T-helper 2 cell (primary cell): ENCODE results near the gene SERINC1.
"Not testable (repeated sequence)": the region's sequence is repeated elsewhere in the genome, so short reads cannot be mapped to it uniquely, and the experiment has no call there.

Source experiments
- DNase-seq, 5 experiments: peaks; one replicate each; pipeline versions ENCODE4 v3.0.0 to v3.0.0-alpha.2; 2012 to 2022
- total RNA-seq, 2 donors: gene quantifications; one replicate each; lab custom pipeline; 2026; lab: John Stamatoyannopoulos, UW

The SERINC1 gene
- total RNA-seq: 335 to 385 reads per million in 2 donors

- DNase-seq: peak; percentile 77 to 96 (median 89)
Observed at GRCh38 chr6:122471107-122472021, at the start of gene SERINC1. TSS of gene SERINC1 (minus strand) at chr6:122471807. CDS start at chr6:122471737, 70 bp downstream.

GRCh38 chr6:122511193-122511924 lies 39.8 kb upstream of the SERINC1 start:
- DNase-seq: no peak

DNA sequence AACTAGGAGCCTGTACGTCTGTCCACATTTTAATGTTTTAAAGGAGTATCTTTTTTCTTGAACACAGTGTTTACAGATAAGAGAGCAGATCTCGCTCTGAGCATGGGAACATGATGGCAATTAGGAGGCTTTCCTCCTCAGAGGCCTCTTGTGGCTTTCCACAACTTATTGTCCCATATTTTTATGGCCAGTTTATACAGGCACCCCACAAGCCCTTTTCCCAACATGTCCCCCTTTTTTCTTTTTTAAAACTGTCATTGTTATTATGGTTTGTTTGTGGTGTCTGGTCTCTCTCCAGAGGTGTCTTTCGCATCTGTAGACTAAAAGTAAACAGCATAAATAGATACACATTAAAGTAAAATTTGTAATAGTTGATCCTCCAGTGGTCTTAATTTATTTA lies 33.6 kb upstream of the SERINC1 start:
- DNase-seq: not testable (repeated sequence)

DNA sequence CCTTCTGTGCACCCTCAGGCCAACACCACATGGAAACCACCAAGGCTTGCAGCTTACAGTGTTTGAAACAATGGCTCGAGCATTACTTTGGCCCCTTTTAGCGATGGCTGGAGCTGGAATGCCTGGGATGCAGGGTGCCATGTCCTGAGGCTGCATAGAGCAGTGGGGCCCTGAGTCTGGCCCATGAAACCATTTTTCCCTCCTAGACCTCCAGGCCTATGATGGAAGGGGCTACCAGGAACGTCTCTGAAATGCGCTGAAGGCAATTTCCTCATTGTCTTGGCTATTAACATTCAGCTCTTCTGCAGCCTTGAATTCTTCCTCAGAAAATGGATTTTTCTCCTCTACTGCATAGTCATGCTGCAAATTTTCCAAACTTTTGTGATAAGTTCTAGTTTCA lies 29.9 kb upstream of the SERINC1 start:
- no peak for DNase-seq

GRCh38 chr6:122495612-122496011 lies 24.0 kb upstream of the SERINC1 start:
- DNase-seq: peak in 1 of 5 experiments; percentile 54

- no peak for DNase-seq
Observed at GRCh38 chr6:122494665-122495272, 23.2 kb upstream of the SERINC1 start.

DNA sequence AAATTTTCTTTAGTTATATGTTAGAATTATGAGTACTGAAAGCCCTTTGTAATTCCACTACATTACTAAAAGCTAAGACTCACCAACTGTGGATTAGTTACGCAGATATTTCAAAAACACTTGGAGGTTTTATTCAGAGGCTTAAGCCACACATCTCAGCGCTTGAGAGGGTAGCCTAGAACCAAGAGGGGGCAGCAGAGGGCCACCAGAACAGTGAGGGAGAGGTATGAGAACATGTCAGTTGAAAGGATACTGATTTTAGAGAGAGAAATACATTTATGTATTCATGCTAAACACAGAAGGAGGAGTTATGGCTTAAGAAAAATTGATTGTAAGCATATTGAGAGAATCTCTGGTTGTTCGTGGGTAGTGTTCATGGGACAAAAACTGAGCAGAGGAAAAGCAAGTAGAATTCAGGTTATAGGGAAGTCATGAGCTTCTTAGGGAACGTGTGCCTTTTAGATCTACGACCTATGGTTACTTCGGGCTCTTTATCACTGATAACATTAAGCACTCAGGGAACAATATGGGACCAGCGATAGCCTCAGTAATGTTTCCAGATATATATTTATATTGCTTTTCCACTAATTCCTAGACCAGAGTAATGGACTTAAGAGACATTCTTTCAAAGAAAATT lies 20.4 kb upstream of the SERINC1 start:
- DNase-seq: peak; percentile 12 to 67 (median 44)

- no peak for DNase-seq
Observed at GRCh38 chr6:122490607-122491006, 19.0 kb upstream of the SERINC1 start.

- no peak for DNase-seq
Observed at GRCh38 chr6:122484760-122485159, 13.2 kb upstream of the SERINC1 start.

DNA sequence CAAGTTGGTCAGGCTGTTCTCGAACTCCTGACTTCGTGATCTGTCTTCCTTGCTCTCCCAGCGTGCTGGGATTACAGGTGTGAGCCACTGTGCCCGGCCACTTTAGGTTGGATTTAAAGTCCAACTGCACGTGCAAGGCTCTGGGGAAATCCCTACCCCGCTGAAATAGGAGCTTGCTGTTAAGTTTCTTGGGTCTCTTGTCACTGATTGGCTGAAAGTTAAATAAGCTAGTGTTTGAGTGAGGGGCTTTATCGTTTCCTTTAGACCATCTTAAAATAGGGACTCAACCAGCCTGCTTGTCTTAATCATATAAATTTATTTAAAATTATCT lies 11.1 kb upstream of the SERINC1 start:
- no peak for DNase-seq

DNA sequence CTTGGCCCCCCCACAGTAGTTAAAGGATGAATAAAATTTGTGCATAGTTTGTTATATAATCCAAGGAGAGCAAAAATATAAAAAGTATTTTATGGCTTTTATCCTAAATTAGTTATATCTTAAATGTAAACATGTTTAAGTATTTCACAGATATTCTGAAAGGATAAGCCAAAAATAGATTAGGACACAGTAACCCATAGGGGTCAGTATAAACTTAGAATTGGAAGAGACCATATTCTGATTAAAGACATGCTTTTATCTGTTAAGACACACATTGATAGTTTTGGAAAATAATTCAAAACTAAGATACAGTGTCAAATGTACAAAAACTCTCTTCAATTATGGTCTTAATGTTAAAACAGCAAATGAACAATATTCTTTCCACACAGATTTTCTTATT lies 4.5 kb upstream of the SERINC1 start:
- peak in 1 of 5 experiments; percentile 6 for DNase-seq

GRCh38 chr6:122472022-122472340 lies 374 bp upstream of the SERINC1 start:
- DNase-seq: no peak

DNA sequence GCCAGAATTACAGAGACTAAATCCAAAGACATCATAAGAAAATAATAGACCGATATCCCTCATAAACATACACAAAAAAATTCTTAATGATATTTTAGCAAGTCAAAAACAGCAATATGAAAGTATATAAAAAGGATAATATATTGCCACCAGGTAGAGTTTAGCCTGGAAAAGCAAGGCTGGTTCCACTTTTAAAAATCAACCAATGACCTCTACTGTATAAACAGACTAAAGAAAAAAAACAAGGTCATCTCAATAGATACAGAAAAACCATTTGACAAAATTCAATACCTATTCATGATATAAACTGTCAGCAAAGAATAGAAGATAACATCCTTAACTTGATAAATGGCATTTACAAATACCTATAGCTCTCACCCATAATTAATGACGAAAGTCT lies 9.7 kb downstream of the SERINC1 start:
- DNase-seq: no peak

DNA sequence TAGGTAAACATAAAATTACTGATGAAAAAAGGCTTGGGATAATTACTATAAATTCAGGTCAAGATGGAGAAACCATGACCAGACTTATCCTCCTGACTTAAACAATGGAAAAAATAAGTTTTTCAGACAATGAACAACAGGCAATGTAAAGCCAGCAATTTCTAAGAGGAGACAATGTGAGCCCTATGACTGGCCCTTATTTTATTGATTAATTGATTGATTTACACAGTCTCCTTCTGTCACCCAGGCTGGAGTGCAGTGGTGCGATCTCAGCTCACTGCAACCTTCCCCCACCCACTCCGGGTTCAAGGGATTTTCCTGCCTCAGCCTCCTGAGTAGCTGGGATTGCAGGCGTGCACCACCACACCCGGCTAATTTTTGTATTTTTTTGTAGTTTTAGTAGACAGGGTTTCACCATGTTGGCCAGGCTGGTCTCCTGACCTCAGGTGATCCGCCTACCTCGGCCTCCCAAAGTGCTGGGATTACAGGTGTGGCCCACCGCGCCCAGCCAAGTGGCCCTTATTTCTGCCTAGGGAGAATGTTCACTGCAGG lies 11.7 kb downstream of the SERINC1 start:
- DNase-seq: not testable (repeated sequence)

DNA sequence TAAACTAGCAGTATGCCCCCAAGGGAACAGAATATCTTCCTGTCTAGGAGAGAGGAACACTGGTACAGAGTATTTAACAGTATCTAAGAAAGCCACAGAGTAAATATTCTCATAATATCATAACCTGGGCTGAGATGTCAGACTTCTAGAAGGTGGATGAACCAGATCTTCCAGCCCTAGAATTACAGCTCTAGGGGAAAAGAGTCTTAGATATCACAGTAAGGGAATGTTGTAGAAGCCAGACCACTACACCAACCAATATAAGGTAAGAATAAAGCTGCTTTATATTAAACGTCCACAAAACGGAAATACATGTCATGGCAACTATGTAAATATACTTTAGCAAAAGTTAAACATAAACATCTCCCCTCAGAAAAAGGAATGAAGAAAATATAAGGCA lies 12.4 kb downstream of the SERINC1 start:
- DNase-seq: no peak

DNA sequence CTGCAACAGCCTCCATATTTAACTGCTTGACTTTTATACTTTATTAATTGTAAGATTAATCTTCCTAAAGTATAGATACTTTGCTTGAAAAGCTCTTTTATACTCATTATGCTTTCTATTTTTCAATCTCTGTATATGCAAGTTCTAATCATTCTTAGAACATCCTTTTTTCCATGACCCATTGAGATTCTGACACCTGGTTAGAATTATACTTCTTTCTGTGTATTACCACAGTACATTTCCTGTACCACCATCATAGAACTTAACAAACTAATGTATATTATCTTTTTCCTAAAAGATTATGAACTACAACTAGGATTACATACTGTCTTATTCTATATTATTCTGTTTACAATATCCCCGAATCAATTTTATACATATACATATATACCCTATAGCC lies 13.5 kb downstream of the SERINC1 start:
- DNase-seq: no peak

GRCh38 chr6:122455116-122455515 lies 16.5 kb downstream of the SERINC1 start:
- DNase-seq: not testable (repeated sequence)

DNA sequence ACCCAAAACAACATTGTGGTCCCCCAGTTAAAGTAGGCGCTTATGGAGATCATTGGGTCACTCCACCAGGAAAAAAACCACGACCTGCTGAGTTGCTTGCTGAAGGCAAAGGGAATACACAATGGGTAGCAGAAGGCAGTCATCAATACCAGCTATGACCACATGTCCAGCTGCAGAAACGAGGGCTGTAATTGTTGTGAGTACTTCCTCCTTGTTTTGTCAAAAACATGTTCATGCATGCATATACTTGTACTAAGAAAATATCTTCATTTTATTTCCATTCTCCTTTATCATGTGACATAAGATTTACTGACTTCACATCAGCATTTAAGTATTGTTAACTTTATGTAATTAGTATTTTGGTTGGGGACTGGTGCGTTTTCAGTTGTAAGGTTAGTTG lies 16.9 kb downstream of the SERINC1 start:
- no peak for DNase-seq

GRCh38 chr6:122452509-122452908 lies 19.1 kb downstream of the SERINC1 start:
- DNase-seq: no peak

DNA sequence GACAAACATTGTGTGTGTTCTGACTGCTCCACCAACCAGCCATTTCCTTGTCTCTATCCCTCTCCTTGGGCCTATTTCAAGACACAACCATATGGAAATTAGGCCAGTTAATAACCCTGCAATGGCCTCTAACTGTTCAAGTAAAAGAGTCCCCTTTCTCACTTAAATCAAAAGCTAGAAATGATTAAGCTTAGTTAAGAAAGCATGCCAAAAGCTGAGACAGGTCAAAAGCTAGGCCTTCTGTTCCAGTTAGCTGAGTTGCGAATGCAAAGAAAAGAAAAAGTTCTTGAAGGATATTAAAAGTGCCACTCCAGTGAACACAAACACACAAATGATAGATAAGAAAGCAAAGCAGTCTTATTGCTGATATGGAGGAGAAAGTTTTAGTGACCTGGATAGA lies 22.5 kb downstream of the SERINC1 start:
- no peak for DNase-seq

- DNase-seq: no peak
Observed at GRCh38 chr6:122445274-122445673, 26.3 kb downstream of the SERINC1 start.

DNA sequence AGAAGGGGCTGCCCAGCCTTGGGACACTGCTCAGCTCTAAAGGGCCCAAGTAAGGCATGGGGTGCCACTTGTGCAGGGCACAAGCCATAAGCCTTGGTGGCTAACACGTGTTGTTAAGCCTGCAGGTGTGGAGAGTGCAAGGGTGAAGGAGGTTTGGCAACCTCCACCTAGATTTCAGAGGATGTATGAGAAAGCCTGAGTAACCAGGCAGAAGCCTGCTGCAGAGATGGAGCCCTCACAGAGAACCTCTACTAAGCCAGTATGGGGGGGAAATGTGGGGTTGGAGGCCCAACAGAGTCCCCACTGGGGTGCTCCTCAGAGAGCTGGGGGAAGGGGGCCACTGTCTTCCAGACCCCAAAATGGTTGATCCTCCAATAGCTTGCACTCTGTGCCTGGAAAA lies 32.6 kb downstream of the SERINC1 start:
- no peak for DNase-seq

DNA sequence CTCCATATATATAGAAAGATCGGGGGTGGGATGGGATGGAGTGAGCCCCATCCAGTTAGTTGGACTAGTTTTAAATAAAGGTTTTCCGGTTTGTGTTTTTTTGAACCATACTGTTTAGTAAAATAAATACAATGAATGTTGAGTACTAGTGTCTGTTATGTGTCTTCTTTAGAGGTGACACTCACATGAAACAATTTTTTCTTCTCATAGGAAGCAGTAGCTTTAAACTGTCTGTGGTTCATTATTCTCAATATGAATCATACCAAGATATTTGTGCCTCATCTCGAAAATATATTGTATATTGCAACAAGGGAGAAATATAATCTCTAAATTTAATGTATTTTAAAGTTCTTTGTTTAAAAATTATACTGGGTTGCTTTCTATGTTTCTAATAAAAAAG lies 38.8 kb downstream of the SERINC1 start:
- DNase-seq: peak in 1 of 5 experiments; percentile 67
